Measurements from ENCODE around the gene WNT9B.

The WNT9B gene

GRCh38 chr17:46884552-46884951 is 33.2 kb downstream of the WNT9B start:
- Histone ChIP-seq H3K27ac (ENCODE audit: low read depth, low read length) (no peak overlapping the region), H3K9ac (ENCODE audit: low read length) (no peak overlapping the region), H3K9me3 (ENCODE audit: control insufficient read depth, insufficient read depth, low read depth, low read length) (no peaks in the 10 kb centered on the region), H3K4me3 (ENCODE audit: low read depth, low read length) (no peak overlapping the region), H3K27me3 (ENCODE audit: control insufficient read depth, insufficient read depth, low read length) (no peaks in the 10 kb centered on the region), H3K4me1 (ENCODE audit: control insufficient read depth, insufficient read depth, low read length) (peaks cover 6% of the 10 kb centered on the region; the same call in 1 of the 2 replicates), H3K36me3 (ENCODE audit: control insufficient read depth, insufficient read depth, low read length) (no peaks in the 10 kb centered on the region)

- H3K27me3 ChIP-seq (ENCODE audit: control insufficient read depth, insufficient read depth, low read length), result no peaks in the 10 kb centered on the region
- H3K4me1 ChIP-seq (ENCODE audit: control insufficient read depth, insufficient read depth, low read length), result peaks cover 14% of the 10 kb centered on the region; the same call in 1 of the 2 replicates
- no peaks in the 10 kb centered on the region for H3K9me3 ChIP-seq (ENCODE audit: control insufficient read depth, insufficient read depth, low read depth, low read length)
- H3K9ac ChIP-seq (ENCODE audit: low read length), result no peak overlapping the region
- no peak overlapping the region for H3K27ac ChIP-seq (ENCODE audit: low read depth, low read length)
- no peaks in the 10 kb centered on the region for H3K36me3 ChIP-seq (ENCODE audit: control insufficient read depth, insufficient read depth, low read length)
- H3K4me3 ChIP-seq (ENCODE audit: low read depth, low read length), result no peak overlapping the region
These were observed 34.3 kb downstream of the WNT9B start for GRCh38 chr17:46885415-46886309.

- no peaks in the 10 kb centered on the region for H3K27me3 ChIP-seq (ENCODE audit: control insufficient read depth, insufficient read depth, low read length)
- no peak overlapping the region for H3K27ac ChIP-seq (ENCODE audit: low read depth, low read length)
- H3K9ac ChIP-seq (ENCODE audit: low read length), result no peak overlapping the region
- H3K4me3 ChIP-seq (ENCODE audit: low read depth, low read length), result no peak overlapping the region
- H3K4me1 ChIP-seq (ENCODE audit: control insufficient read depth, insufficient read depth, low read length), result peaks cover 14% of the 10 kb centered on the region; the same call in 1 of the 2 replicates
- H3K36me3 ChIP-seq (ENCODE audit: control insufficient read depth, insufficient read depth, low read length), result no peaks in the 10 kb centered on the region
- H3K9me3 ChIP-seq (ENCODE audit: control insufficient read depth, insufficient read depth, low read depth, low read length), result no peaks in the 10 kb centered on the region
These were observed 34.9 kb downstream of the WNT9B start for GRCh38 chr17:46886310-46886663.

GRCh38 chr17:46887717-46888116 is 36.3 kb downstream of the WNT9B start:
- peaks cover 14% of the 10 kb centered on the region; the same call in 1 of the 2 replicates for H3K4me1 ChIP-seq (ENCODE audit: control insufficient read depth, insufficient read depth, low read length)
- no peak overlapping the region for H3K27ac ChIP-seq (ENCODE audit: low read depth, low read length)
- H3K9ac ChIP-seq (ENCODE audit: low read length), result no peak overlapping the region
- H3K9me3 ChIP-seq (ENCODE audit: control insufficient read depth, insufficient read depth, low read depth, low read length), result no peaks in the 10 kb centered on the region
- no peak overlapping the region for H3K4me3 ChIP-seq (ENCODE audit: low read depth, low read length)
- no peaks in the 10 kb centered on the region for H3K27me3 ChIP-seq (ENCODE audit: control insufficient read depth, insufficient read depth, low read length)
- H3K36me3 ChIP-seq (ENCODE audit: control insufficient read depth, insufficient read depth, low read length), result no peaks in the 10 kb centered on the region

- no peak overlapping the region for H3K4me3 ChIP-seq (ENCODE audit: low read depth, low read length)
- no peaks in the 10 kb centered on the region for H3K9me3 ChIP-seq (ENCODE audit: control insufficient read depth, insufficient read depth, low read depth, low read length)
- no peaks in the 10 kb centered on the region for H3K27me3 ChIP-seq (ENCODE audit: control insufficient read depth, insufficient read depth, low read length)
- no peak overlapping the region for H3K27ac ChIP-seq (ENCODE audit: low read depth, low read length)
- no peaks in the 10 kb centered on the region for H3K36me3 ChIP-seq (ENCODE audit: control insufficient read depth, insufficient read depth, low read length)
- H3K9ac ChIP-seq (ENCODE audit: low read length), result no peak overlapping the region
- peaks cover 14% of the 10 kb centered on the region; the same call in 1 of the 2 replicates for H3K4me1 ChIP-seq (ENCODE audit: control insufficient read depth, insufficient read depth, low read length)
These were observed 37.3 kb downstream of the WNT9B start for GRCh38 chr17:46888727-46889126.

GRCh38 chr17:46889519-46889918 is 38.1 kb downstream of the WNT9B start:
- Histone ChIP-seq H3K4me3 (ENCODE audit: low read depth, low read length) (no peak overlapping the region), H3K4me1 (ENCODE audit: control insufficient read depth, insufficient read depth, low read length) (peaks cover 21% of the 10 kb centered on the region), H3K27ac (ENCODE audit: low read depth, low read length) (no peak overlapping the region), H3K27me3 (ENCODE audit: control insufficient read depth, insufficient read depth, low read length) (no peaks in the 10 kb centered on the region), H3K9ac (ENCODE audit: low read length) (no peak overlapping the region), H3K9me3 (ENCODE audit: control insufficient read depth, insufficient read depth, low read depth, low read length) (no peaks in the 10 kb centered on the region), H3K36me3 (ENCODE audit: control insufficient read depth, insufficient read depth, low read length) (no peaks in the 10 kb centered on the region)

GRCh38 chr17:46889992-46890564 is 38.7 kb downstream of the WNT9B start:
- H3K27me3 ChIP-seq (ENCODE audit: control insufficient read depth, insufficient read depth, low read length), result no peaks in the 10 kb centered on the region
- no peaks in the 10 kb centered on the region for H3K36me3 ChIP-seq (ENCODE audit: control insufficient read depth, insufficient read depth, low read length)
- H3K27ac ChIP-seq (ENCODE audit: low read depth, low read length), result no peak overlapping the region
- H3K9me3 ChIP-seq (ENCODE audit: control insufficient read depth, insufficient read depth, low read depth, low read length), result no peaks in the 10 kb centered on the region
- H3K9ac ChIP-seq (ENCODE audit: low read length), result no peak overlapping the region
- H3K4me3 ChIP-seq (ENCODE audit: low read depth, low read length), result no peak overlapping the region
- peaks cover 26% of the 10 kb centered on the region for H3K4me1 ChIP-seq (ENCODE audit: control insufficient read depth, insufficient read depth, low read length)

- H3K36me3 ChIP-seq (ENCODE audit: control insufficient read depth, insufficient read depth, low read length), result no peaks in the 10 kb centered on the region
- H3K9me3 ChIP-seq (ENCODE audit: control insufficient read depth, insufficient read depth, low read depth, low read length), result no peaks in the 10 kb centered on the region
- no peak overlapping the region for H3K27ac ChIP-seq (ENCODE audit: low read depth, low read length)
- no peak overlapping the region for H3K4me3 ChIP-seq (ENCODE audit: low read depth, low read length)
- peaks cover 27% of the 10 kb centered on the region for H3K4me1 ChIP-seq (ENCODE audit: control insufficient read depth, insufficient read depth, low read length)
- H3K27me3 ChIP-seq (ENCODE audit: control insufficient read depth, insufficient read depth, low read length), result no peaks in the 10 kb centered on the region
- H3K9ac ChIP-seq (ENCODE audit: low read length), result no peak overlapping the region
These were observed 39.3 kb downstream of the WNT9B start for GRCh38 chr17:46890638-46891037.

GRCh38 chr17:46892192-46892703 is 40.9 kb downstream of the WNT9B start:
- no peak overlapping the region for H3K4me3 ChIP-seq (ENCODE audit: low read depth, low read length)
- no peaks in the 10 kb centered on the region for H3K36me3 ChIP-seq (ENCODE audit: control insufficient read depth, insufficient read depth, low read length)
- no peak overlapping the region for H3K27ac ChIP-seq (ENCODE audit: low read depth, low read length)
- H3K4me1 ChIP-seq (ENCODE audit: control insufficient read depth, insufficient read depth, low read length), result peaks cover 27% of the 10 kb centered on the region
- no peaks in the 10 kb centered on the region for H3K9me3 ChIP-seq (ENCODE audit: control insufficient read depth, insufficient read depth, low read depth, low read length)
- no peaks in the 10 kb centered on the region for H3K27me3 ChIP-seq (ENCODE audit: control insufficient read depth, insufficient read depth, low read length)
- no peak overlapping the region for H3K9ac ChIP-seq (ENCODE audit: low read length)

- Histone ChIP-seq H3K9me3 (ENCODE audit: control insufficient read depth, insufficient read depth, low read depth, low read length) (no peaks in the 10 kb centered on the region; the same call in 1 of the 2 replicates), H3K4me1 (ENCODE audit: control insufficient read depth, insufficient read depth, low read length) (peaks cover 26% of the 10 kb centered on the region), H3K36me3 (ENCODE audit: control insufficient read depth, insufficient read depth, low read length) (no peaks in the 10 kb centered on the region), H3K27ac (ENCODE audit: low read depth, low read length) (no peak overlapping the region), H3K9ac (ENCODE audit: low read length) (no peak overlapping the region), H3K4me3 (ENCODE audit: low read depth, low read length) (no peak overlapping the region), H3K27me3 (ENCODE audit: control insufficient read depth, insufficient read depth, low read length) (no peaks in the 10 kb centered on the region)
These were observed 42.6 kb downstream of the WNT9B start for GRCh38 chr17:46894024-46894423.
